SK-N-SH (cell line): ENCODE data around the gene DCP1B.

Experiments used
- EP300 ChIP-seq, 2 experiments: IDR thresholded peaks; 2 replicates each; pipeline versions ENCODE4 v1.4.0 to v1.6.1; 2012; ENCODE audit warnings: borderline replicate concordance in 1 of 2, low read depth in 1 of 2, low read length in 1 of 2
- FOXJ3 ChIP-seq: sonication (generic); formaldehyde crosslinking; IDR thresholded peaks from 2 replicates; pipeline ENCODE4 v1.5.1; 2020; ENCODE audit warnings: mild to moderate bottlenecking, missing genetic modification reagents
- POLR2AphosphoS5 ChIP-seq: IDR thresholded peaks from 2 replicates; pipeline ENCODE4 v1.6.1; 2012; ENCODE audit warnings: low read depth, low read length
- RAD21 ChIP-seq: IDR thresholded peaks from 2 replicates; pipeline ENCODE4 v1.6.1; 2012; ENCODE audit warnings: mild to moderate bottlenecking, low read length
- RCOR1 ChIP-seq: fragments of 150-350 bp; IDR thresholded peaks from 2 replicates; pipeline ENCODE4 v1.6.1; 2017; ENCODE audit warnings: antibody characterized with exemption, low read length
- REST ChIP-seq: IDR thresholded peaks from 2 replicates; pipeline ENCODE4 v1.6.1; 2012; ENCODE audit warnings: mild to moderate bottlenecking, low read depth, low read length, moderate library complexity
- RXRA ChIP-seq: IDR thresholded peaks from 2 replicates; pipeline ENCODE4 v1.4.0; 2012; ENCODE audit warnings: low read depth, mild to moderate bottlenecking, borderline replicate concordance
- SIN3A ChIP-seq: IDR thresholded peaks from 2 replicates; pipeline ENCODE4 v1.6.1; 2012; ENCODE audit warnings: low read depth, mild to moderate bottlenecking, low read length, moderate library complexity, borderline replicate concordance
- TAF1 ChIP-seq: IDR thresholded peaks from 2 replicates; pipeline ENCODE4 v1.6.1; 2012; ENCODE audit warnings: low read depth, mild to moderate bottlenecking, low read length, moderate library complexity, borderline replicate concordance
- ZBTB33 ChIP-seq: IDR thresholded peaks from 2 replicates; pipeline ENCODE4 v1.4.0; 2012; ENCODE audit warnings: low read depth, borderline replicate concordance
- TF ChIP-seq, protein P1 (sequence below): fragments of 200-600 bp; sonication (generic); IDR thresholded peaks from 2 replicates; pipeline ENCODE4 v1.6.1; 2017; ENCODE audit warnings: antibody characterized with exemption, mild to moderate bottlenecking, moderate library complexity
- TF ChIP-seq, protein P2 (sequence below): IDR thresholded peaks from 2 replicates; pipeline ENCODE4; 2012

GRCh38 chr12:1992732-1993131, 11.5 kb downstream of the DCP1B start:
- TF ChIP-seq, protein P1, sequence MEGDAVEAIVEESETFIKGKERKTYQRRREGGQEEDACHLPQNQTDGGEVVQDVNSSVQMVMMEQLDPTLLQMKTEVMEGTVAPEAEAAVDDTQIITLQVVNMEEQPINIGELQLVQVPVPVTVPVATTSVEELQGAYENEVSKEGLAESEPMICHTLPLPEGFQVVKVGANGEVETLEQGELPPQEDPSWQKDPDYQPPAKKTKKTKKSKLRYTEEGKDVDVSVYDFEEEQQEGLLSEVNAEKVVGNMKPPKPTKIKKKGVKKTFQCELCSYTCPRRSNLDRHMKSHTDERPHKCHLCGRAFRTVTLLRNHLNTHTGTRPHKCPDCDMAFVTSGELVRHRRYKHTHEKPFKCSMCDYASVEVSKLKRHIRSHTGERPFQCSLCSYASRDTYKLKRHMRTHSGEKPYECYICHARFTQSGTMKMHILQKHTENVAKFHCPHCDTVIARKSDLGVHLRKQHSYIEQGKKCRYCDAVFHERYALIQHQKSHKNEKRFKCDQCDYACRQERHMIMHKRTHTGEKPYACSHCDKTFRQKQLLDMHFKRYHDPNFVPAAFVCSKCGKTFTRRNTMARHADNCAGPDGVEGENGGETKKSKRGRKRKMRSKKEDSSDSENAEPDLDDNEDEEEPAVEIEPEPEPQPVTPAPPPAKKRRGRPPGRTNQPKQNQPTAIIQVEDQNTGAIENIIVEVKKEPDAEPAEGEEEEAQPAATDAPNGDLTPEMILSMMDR = no peak
- TF ChIP-seq FOXJ3 (CRISPR knock-in tag) (no peak), RAD21 (no peak), RCOR1 (no peak), RXRA (no peak), ZBTB33 (no peak), POLR2AphosphoS5 (no peak), TAF1 (no peak), EP300 (IDR thresholded peaks at IDR 0.05; ENCODE audit: borderline replicate concordance in 1 of 2, low read depth in 1 of 2, low read length in 1 of 2) (no peak), REST (no peak), SIN3A (no peak)
- TF ChIP-seq, protein P2, sequence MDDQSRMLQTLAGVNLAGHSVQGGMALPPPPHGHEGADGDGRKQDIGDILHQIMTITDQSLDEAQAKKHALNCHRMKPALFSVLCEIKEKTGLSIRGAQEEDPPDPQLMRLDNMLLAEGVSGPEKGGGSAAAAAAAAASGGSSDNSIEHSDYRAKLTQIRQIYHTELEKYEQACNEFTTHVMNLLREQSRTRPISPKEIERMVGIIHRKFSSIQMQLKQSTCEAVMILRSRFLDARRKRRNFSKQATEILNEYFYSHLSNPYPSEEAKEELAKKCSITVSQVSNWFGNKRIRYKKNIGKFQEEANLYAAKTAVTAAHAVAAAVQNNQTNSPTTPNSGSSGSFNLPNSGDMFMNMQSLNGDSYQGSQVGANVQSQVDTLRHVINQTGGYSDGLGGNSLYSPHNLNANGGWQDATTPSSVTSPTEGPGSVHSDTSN = no peak
